Activated naive CD8-positive, alpha-beta T cell (primary cell): Measurements from ENCODE around the gene HTR1D.
A peak's percentile ranks its signal among the peaks of the same experiment; 100 is the strongest.
"Not testable (repeated sequence)": the region's sequence is repeated elsewhere in the genome, so short reads cannot be mapped to it uniquely, and the experiment has no call there.

Source experiments
- H3K27ac Mint-ChIP-seq: one replicate; pipeline ENCODE4 v1.8.0; 2021; ENCODE audit warnings: mixed read lengths
- H3K27me3 Mint-ChIP-seq: one replicate; pipeline ENCODE4 v1.8.0; 2021; ENCODE audit warnings: mixed read lengths
- H3K36me3 Mint-ChIP-seq: one replicate; pipeline ENCODE4 v1.8.0; 2021; ENCODE audit warnings: mixed read lengths
- H3K4me1 Mint-ChIP-seq: one replicate; pipeline ENCODE4 v1.8.0; 2021; ENCODE audit warnings: low read depth, mixed read lengths
- H3K4me3 Mint-ChIP-seq: one replicate; pipeline ENCODE4 v1.8.0; 2021; ENCODE audit warnings: mild to moderate bottlenecking, mixed read lengths
- H3K9me3 Mint-ChIP-seq: one replicate; pipeline ENCODE4 v1.8.0; 2021; ENCODE audit warnings: low read depth, mixed read lengths

HTR1D gene

DNA sequence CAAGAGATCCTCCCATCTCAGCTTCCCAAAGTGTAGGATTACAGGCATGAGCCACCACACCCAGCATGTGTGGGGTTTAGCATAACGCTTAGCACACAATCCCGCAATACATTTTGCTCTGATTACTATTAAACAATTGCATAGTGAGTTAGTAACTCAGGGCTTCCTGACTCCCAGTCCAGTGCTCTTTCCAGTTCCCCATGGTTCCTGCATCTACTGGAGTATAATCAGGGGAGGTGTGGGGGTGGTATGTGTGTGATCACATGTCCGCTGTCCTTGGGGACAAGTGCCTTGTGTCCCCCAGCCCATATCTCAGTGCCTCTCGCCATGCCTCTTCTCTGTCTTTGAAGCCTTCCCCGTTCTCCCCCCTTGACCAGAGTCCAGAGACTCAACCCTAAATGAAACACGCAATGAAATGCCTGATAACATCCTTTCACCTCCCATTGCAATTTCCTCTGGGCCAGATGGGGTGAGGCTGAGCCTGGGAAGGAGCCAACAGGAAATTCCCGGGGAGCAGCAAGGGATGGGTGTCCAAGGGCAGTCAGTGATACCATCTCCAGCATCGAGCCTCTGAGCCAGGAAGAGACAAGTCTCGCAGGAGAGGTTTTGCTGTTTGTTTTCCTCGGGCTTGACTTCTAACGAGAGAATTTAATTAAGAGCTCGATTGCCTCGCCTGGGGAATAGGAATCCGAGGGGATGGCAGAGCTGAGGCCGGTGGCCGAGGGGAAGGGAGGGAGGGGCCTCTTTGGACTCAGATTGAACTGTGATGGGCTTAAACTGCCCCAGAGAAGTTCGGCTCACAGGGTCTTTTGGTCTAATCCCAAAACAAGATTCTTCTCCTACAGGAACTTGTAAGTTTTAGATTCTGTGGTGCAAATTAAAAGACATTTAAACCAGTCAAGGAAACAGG is 7.7 kb upstream of the HTR1D start:
- Mint-ChIP-seq H3K36me3 (peaks cover 3% of the 10 kb centered on the region), H3K4me1 (no peaks in the 10 kb centered on the region), H3K4me3 (no peak overlapping the region), H3K27me3 (peaks cover 13% of the 10 kb centered on the region), H3K27ac (no peak overlapping the region), H3K9me3 (peaks cover 7% of the 10 kb centered on the region)

- not testable (repeated sequence) for H3K4me3 Mint-ChIP-seq, H3K9me3 Mint-ChIP-seq, H3K27ac Mint-ChIP-seq
Observed at GRCh38 chr1:23223963-23224362, 6.7 kb upstream of the HTR1D start.

GRCh38 chr1:23223490-23223951 is 6.2 kb upstream of the HTR1D start:
- not testable (repeated sequence) for H3K27ac Mint-ChIP-seq, H3K4me3 Mint-ChIP-seq, H3K9me3 Mint-ChIP-seq, H3K4me1 Mint-ChIP-seq, H3K36me3 Mint-ChIP-seq
- peaks cover 16% of the 10 kb centered on the region for H3K27me3 Mint-ChIP-seq

More at GRCh38 chr1:23223963-23224362, 6.7 kb upstream of the HTR1D start:
- not testable (repeated sequence) for H3K4me1 Mint-ChIP-seq, H3K36me3 Mint-ChIP-seq
- peaks cover 13% of the 10 kb centered on the region for H3K27me3 Mint-ChIP-seq

DNA sequence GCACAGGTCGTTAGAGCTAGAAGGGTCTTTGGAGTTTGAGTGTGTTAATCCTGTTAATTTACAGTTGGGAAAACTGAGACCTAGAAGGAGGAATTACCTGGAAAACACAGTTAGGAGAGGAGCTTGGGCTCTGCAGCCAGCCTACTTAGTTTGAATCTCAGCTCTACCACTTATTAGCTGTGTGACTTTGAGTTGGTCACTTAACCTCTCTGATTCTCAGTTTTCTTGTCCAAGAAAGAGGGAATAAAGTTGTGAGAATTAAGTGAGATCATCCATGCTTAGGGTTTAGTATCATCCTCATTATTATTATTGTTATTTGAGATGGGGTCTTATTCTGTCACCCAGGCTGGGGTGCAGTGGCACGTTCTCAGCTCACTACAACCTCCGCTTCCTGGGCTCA is 5.4 kb upstream of the HTR1D start:
- no peak overlapping the region for H3K27ac Mint-ChIP-seq
- H3K9me3 Mint-ChIP-seq: peaks cover 7% of the 10 kb centered on the region
- H3K4me1 Mint-ChIP-seq: peaks cover 2% of the 10 kb centered on the region
- H3K4me3 Mint-ChIP-seq: no peak overlapping the region
- peaks cover 3% of the 10 kb centered on the region for H3K36me3 Mint-ChIP-seq
- peaks cover 17% of the 10 kb centered on the region for H3K27me3 Mint-ChIP-seq

- Mint-ChIP-seq H3K4me1 (peaks cover 3% of the 10 kb centered on the region), H3K9me3 (peaks cover 7% of the 10 kb centered on the region), H3K36me3 (peaks cover 3% of the 10 kb centered on the region), H3K27ac (no peak overlapping the region), H3K27me3 (peaks cover 18% of the 10 kb centered on the region), H3K4me3 (no peak overlapping the region)
Observed at GRCh38 chr1:23222331-23222730, 5.0 kb upstream of the HTR1D start.

DNA sequence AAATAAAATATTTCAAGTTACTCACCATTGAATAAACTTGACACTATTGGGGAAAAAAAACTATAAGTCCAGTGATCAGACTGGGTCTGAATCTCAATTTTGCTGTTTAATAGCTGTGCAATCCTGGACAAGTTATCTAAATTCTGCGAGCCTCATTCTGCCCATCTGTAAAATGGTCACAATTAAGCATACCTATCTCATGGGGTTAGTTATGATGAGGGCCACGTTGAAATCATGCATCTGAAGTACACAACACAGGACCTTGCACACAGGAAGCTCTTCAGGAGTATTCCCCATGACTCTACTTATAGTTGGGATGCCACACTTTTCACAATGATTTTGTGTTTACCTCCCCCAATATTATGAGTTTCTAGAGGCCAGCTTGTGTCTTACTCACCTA is 3.8 kb upstream of the HTR1D start:
- Mint-ChIP-seq H3K9me3 (peaks cover 7% of the 10 kb centered on the region), H3K36me3 (peaks cover 3% of the 10 kb centered on the region), H3K27ac (no peak overlapping the region), H3K4me3 (no peak overlapping the region), H3K27me3 (peaks cover 22% of the 10 kb centered on the region), H3K4me1 (peaks cover 5% of the 10 kb centered on the region)

DNA sequence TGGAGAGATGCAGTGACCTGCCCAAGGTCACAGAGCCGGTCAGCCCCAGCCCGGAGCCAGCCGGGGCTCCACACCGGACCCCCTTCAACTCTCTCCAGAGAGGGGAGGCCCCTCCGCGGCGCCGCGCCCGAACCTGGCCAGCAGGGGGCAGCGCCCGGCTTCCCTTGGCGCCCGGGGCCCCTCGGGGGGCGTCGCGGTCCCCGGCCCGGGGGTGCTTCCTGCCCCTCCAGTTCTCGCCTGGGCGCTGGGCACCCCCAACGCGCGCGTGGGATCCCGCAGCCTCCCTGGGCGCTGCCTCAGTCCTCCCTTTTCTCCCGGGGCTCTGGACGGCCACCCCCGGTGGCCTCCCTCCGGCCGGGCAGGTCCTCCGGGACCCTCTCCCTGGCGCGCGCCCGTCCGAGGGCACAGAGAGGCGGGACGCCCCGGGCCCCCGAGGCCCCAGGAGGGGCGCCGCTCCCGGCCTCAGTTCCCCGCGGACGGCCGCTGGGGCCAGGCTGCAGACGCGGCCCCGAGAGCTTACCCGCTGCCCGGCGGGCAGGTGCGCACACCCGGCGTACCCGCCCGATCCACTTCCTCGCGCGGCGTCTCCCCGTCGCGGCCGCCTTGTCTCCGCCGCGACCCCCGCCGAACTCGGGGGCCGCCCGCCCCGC is 406 bp downstream of the HTR1D start:
- H3K9me3 Mint-ChIP-seq: no peaks in the 10 kb centered on the region
- H3K4me1 Mint-ChIP-seq: peaks cover 5% of the 10 kb centered on the region
- H3K27me3 Mint-ChIP-seq: peaks cover 30% of the 10 kb centered on the region
- H3K36me3 Mint-ChIP-seq: no peaks in the 10 kb centered on the region
- H3K4me3 Mint-ChIP-seq: peak overlapping the region; percentile 60
- H3K27ac Mint-ChIP-seq: no peak overlapping the region

- Mint-ChIP-seq H3K4me1 (peaks cover 5% of the 10 kb centered on the region), H3K4me3 (peak overlapping the region; percentile 60), H3K27me3 (peaks cover 36% of the 10 kb centered on the region), H3K27ac (no peak overlapping the region), H3K9me3 (no peaks in the 10 kb centered on the region), H3K36me3 (no peaks in the 10 kb centered on the region)
Observed at GRCh38 chr1:23215751-23216449, 1.4 kb downstream of the HTR1D start.

GRCh38 chr1:23215291-23215690 is 2.0 kb downstream of the HTR1D start:
- Mint-ChIP-seq H3K9me3 (no peaks in the 10 kb centered on the region), H3K27me3 (peaks cover 36% of the 10 kb centered on the region), H3K4me3 (no peak overlapping the region), H3K27ac (no peak overlapping the region), H3K4me1 (peaks cover 5% of the 10 kb centered on the region), H3K36me3 (no peaks in the 10 kb centered on the region)

DNA sequence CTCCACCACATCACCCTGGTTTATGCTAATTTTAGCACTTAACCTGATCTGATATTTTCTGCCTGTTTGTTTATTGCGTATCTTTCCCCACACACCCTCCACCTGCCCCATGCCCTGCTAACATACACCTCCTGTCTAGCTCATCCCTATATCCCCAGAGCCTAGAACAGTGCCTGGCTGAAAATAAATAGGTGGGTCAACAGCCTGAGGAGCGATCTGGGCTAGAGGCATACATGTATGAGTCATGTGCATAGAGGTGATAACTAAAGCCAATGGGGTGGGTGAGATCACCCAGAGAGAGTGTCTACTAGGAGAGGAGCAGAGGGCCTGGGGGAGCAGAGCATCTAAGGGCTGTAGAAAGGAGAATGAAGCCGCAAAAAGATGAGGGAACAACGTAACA is 2.7 kb downstream of the HTR1D start:
- Mint-ChIP-seq H3K27ac (no peak overlapping the region), H3K36me3 (no peaks in the 10 kb centered on the region), H3K4me3 (peak overlapping the region; percentile 25), H3K27me3 (peaks cover 36% of the 10 kb centered on the region), H3K4me1 (peaks cover 8% of the 10 kb centered on the region), H3K9me3 (no peaks in the 10 kb centered on the region)

DNA sequence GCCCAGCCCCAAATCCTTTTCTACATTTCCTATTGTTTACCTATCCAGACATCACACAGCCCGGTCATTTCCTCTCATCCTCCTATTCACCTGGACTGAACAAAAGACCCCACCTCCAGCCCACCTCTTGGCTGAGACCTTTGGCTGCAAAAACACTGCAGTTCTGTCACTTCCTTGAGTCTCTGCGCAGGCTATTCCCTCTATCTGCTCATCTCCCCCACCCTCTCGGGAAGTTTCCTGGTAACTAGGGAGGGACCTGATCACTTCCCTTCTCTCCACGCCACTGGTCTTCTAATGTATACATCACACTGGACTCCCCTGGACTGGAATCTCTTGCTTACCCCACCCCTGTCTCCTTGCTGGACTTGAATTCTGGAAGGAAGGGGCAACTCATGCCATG is 5.3 kb downstream of the HTR1D start:
- H3K4me3 Mint-ChIP-seq: no peak overlapping the region
- H3K9me3 Mint-ChIP-seq: no peaks in the 10 kb centered on the region
- peaks cover 31% of the 10 kb centered on the region for H3K27me3 Mint-ChIP-seq
- H3K27ac Mint-ChIP-seq: no peak overlapping the region
- no peaks in the 10 kb centered on the region for H3K36me3 Mint-ChIP-seq
- peaks cover 5% of the 10 kb centered on the region for H3K4me1 Mint-ChIP-seq

GRCh38 chr1:23210963-23211362 is 6.3 kb downstream of the HTR1D start:
- Mint-ChIP-seq H3K36me3 (no peaks in the 10 kb centered on the region), H3K27me3 (peaks cover 28% of the 10 kb centered on the region), H3K4me3 (no peak overlapping the region), H3K9me3 (no peaks in the 10 kb centered on the region), H3K4me1 (peaks cover 3% of the 10 kb centered on the region), H3K27ac (no peak overlapping the region)

- Mint-ChIP-seq H3K27ac (no peak overlapping the region), H3K4me3 (no peak overlapping the region), H3K9me3 (no peaks in the 10 kb centered on the region), H3K27me3 (peaks cover 25% of the 10 kb centered on the region), H3K36me3 (no peaks in the 10 kb centered on the region), H3K4me1 (peaks cover 3% of the 10 kb centered on the region)
Observed at GRCh38 chr1:23210351-23210785, 6.9 kb downstream of the HTR1D start.

DNA sequence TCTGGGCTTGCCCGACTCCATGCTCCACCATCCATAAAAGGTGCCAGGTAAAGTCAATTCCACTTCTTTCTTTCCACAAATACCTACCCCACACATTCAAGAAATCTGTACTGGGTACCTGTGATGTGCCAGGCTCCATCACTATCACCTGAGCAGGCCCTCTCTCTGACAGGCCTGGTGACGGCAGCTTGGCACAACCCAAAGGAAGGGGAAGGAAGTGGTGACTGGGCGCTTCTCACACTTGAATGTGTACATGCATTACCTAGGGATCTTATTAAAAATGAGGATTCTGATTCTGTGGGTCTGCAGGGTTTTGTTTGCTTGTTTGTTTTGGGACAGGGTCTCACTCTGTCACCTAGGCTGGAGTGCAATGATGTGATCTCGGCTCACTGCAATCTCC is 7.5 kb downstream of the HTR1D start:
- Mint-ChIP-seq H3K27ac (no peak overlapping the region), H3K9me3 (no peaks in the 10 kb centered on the region), H3K4me1 (peaks cover 3% of the 10 kb centered on the region), H3K36me3 (no peaks in the 10 kb centered on the region), H3K4me3 (no peak overlapping the region), H3K27me3 (peaks cover 21% of the 10 kb centered on the region)

- Mint-ChIP-seq H3K27ac (no peak overlapping the region), H3K4me3 (no peak overlapping the region), H3K27me3 (peaks cover 14% of the 10 kb centered on the region)
Observed at GRCh38 chr1:23208527-23208926, 8.8 kb downstream of the HTR1D start.

More at GRCh38 chr1:23208527-23208926, 8.8 kb downstream of the HTR1D start:
- H3K4me1 Mint-ChIP-seq: peaks cover 3% of the 10 kb centered on the region
- H3K9me3 Mint-ChIP-seq: no peaks in the 10 kb centered on the region
- H3K36me3 Mint-ChIP-seq: no peaks in the 10 kb centered on the region
